ENCODE measurements around the gene CPSF4.
A peak's percentile ranks its signal among the peaks of the same experiment; 100 is the strongest.

DNA sequence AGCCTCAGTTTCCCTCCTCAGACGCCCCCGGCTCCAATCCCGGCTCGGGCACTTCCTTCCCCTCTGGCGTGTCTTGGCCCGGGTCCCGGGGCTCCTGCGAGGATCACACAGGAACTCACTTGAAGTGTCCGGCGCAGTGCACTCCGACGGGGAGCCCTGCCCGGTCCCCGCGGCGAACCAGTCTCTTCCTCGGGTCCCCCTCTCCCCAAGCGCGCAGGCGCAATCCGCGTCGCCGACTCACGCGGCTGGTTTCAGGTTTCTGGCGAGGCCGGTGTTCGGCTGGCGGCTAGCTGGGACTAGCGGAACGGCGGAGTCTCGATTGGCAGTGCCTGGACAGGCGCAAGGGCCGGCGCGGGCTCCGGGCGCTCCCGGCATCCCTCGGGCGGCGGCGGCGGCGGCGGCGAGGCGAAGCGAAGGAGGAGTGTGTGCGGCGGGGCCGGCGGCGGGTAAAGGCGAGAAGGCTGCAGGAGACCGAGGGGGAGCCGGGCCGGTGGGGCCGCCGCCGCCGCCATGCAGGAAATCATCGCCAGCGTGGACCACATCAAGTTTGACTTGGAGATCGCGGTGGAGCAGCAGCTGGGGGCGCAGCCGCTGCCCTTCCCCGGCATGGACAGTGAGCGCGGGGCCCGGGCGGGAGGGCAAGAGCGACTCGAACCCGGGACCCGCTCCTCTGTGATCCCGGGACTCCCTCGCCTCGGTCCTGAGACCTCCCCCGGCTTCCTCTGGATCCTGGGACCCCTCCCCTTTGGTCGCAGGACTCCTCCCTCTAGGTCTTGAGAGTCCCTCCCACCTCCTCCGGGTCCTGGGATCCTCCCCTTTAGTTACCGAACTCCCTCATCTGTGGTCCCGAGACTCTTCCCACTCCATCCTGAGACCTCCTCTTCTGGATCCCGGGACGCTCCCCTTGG lies at the start of gene CPSF4, which contains the start of gene PTCD1:
- TF ChIP-seq, protein P1, sequence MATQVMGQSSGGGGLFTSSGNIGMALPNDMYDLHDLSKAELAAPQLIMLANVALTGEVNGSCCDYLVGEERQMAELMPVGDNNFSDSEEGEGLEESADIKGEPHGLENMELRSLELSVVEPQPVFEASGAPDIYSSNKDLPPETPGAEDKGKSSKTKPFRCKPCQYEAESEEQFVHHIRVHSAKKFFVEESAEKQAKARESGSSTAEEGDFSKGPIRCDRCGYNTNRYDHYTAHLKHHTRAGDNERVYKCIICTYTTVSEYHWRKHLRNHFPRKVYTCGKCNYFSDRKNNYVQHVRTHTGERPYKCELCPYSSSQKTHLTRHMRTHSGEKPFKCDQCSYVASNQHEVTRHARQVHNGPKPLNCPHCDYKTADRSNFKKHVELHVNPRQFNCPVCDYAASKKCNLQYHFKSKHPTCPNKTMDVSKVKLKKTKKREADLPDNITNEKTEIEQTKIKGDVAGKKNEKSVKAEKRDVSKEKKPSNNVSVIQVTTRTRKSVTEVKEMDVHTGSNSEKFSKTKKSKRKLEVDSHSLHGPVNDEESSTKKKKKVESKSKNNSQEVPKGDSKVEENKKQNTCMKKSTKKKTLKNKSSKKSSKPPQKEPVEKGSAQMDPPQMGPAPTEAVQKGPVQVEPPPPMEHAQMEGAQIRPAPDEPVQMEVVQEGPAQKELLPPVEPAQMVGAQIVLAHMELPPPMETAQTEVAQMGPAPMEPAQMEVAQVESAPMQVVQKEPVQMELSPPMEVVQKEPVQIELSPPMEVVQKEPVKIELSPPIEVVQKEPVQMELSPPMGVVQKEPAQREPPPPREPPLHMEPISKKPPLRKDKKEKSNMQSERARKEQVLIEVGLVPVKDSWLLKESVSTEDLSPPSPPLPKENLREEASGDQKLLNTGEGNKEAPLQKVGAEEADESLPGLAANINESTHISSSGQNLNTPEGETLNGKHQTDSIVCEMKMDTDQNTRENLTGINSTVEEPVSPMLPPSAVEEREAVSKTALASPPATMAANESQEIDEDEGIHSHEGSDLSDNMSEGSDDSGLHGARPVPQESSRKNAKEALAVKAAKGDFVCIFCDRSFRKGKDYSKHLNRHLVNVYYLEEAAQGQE (IDR thresholded peaks at IDR 0.05; ENCODE audit: insufficient read depth in 1 of 2, low read depth in 2 of 2, low read length in 2 of 2): no peak
- TF ChIP-seq POLR2AphosphoS5 (IDR thresholded peaks at IDR 0.05; ENCODE audit: low read depth, low read length) (peak; percentile 74), SIN3A (IDR thresholded peaks at IDR 0.05; ENCODE audit: borderline replicate concordance, insufficient read depth, low read length) (peak; percentile 70; the same call in 1 of the 2 replicates)
